ENCODE results near the gene TPSD1. TPM values are rescaled to one million over a fixed set of nuclear protein-coding genes. Genes with fewer than 3 reads are reported as not detected.
"Not testable (repeated sequence)": the region's sequence is repeated elsewhere in the genome, so short reads cannot be mapped to it uniquely, and the experiment has no call there.

Gene TPSD1
- not detected in 2 replicates for total RNA-seq (2021)
- Bru-seq, nascent RNA, result not detected
- not detected for BruChase-seq, experiment 1, labeled RNA remaining after a 2-hour chase
- not detected for BruChase-seq, experiment 2, labeled RNA remaining after a 6-hour chase
- long read RNA-seq, result 0 reads

- H3K4me1 ChIP-seq (replicated peaks; ENCODE audit: insufficient read depth); intact Hi-C loops (cut with micrococcal nuclease; ENCODE audit: unreplicated experiment); H3K4me3 ChIP-seq; H3F3A ChIP-seq (ENCODE audit: insufficient read depth, low read depth); H3K36me3 ChIP-seq (ENCODE audit: low read depth); DNase-seq; H3K9me3 ChIP-seq (ENCODE audit: insufficient read depth, low read depth); CTCF ChIA-PET; H3K4me2 ChIP-seq; H3K27ac ChIP-seq; H4K20me1 ChIP-seq (ENCODE audit: insufficient read depth); H3K9me2 ChIP-seq (ENCODE audit: insufficient read depth); BruUV-seq (replicated peaks); H3K79me2 ChIP-seq (ENCODE audit: low read depth); H2AFZ ChIP-seq: not testable (repeated sequence)
- POLR2A ChIA-PET (ENCODE audit: unreplicated experiment), result interaction anchor here (0.6 kb wide), 1 partner anchor 86 kb away, joined by 9 read pairs; no protein-coding TSS in a partner anchor
- H3K27me3 ChIP-seq (ENCODE audit: insufficient read depth, low read depth), result peaks cover 17% of the 10 kb centered on the region
Measured at GRCh38 chr16:1255276-1256122, at the start of gene TPSD1. TSS of gene TPSD1 (plus strand) at chr16:1256069. CDS start at chr16:1256281, 212 bp downstream.

GRCh38 chr16:1206326-1206725 lies 49.5 kb upstream of the TPSD1 start:
- no peak for DNase-seq
- Histone ChIP-seq H3F3A (ENCODE audit: insufficient read depth, low read depth) (no peaks in the 10 kb centered on the region), H3K79me2 (ENCODE audit: low read depth) (no peaks in the 10 kb centered on the region), H3K4me1 (replicated peaks; ENCODE audit: insufficient read depth) (no peaks in the 10 kb centered on the region), H3K27me3 (ENCODE audit: insufficient read depth, low read depth) (peaks cover 79% of the 10 kb centered on the region), H3K9me2 (ENCODE audit: insufficient read depth) (no peaks in the 10 kb centered on the region), H2AFZ (no peak overlapping the region), H3K27ac (no peak overlapping the region), H3K9me3 (ENCODE audit: insufficient read depth, low read depth) (no peaks in the 10 kb centered on the region), H3K4me2 (no peak overlapping the region), H3K36me3 (ENCODE audit: low read depth) (no peaks in the 10 kb centered on the region), H4K20me1 (ENCODE audit: insufficient read depth) (no peaks in the 10 kb centered on the region; the same call in 1 of the 2 replicates), H3K4me3 (no peak overlapping the region)
- CTCF ChIA-PET, result no interaction called here
- TF ChIP-seq EZH2 (IDR thresholded peaks at IDR 0.05; ENCODE audit: low read depth), result no peak
- TF ChIP-seq, protein P1, sequence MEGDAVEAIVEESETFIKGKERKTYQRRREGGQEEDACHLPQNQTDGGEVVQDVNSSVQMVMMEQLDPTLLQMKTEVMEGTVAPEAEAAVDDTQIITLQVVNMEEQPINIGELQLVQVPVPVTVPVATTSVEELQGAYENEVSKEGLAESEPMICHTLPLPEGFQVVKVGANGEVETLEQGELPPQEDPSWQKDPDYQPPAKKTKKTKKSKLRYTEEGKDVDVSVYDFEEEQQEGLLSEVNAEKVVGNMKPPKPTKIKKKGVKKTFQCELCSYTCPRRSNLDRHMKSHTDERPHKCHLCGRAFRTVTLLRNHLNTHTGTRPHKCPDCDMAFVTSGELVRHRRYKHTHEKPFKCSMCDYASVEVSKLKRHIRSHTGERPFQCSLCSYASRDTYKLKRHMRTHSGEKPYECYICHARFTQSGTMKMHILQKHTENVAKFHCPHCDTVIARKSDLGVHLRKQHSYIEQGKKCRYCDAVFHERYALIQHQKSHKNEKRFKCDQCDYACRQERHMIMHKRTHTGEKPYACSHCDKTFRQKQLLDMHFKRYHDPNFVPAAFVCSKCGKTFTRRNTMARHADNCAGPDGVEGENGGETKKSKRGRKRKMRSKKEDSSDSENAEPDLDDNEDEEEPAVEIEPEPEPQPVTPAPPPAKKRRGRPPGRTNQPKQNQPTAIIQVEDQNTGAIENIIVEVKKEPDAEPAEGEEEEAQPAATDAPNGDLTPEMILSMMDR (conservative IDR thresholded peaks at IDR 0.05), result no peak
- intact Hi-C loops (cut with micrococcal nuclease; ENCODE audit: unreplicated experiment), result no loop called here
- BruUV-seq (replicated peaks), result no TSS peak
- POLR2A ChIA-PET (ENCODE audit: unreplicated experiment), result no interaction called here

DNA sequence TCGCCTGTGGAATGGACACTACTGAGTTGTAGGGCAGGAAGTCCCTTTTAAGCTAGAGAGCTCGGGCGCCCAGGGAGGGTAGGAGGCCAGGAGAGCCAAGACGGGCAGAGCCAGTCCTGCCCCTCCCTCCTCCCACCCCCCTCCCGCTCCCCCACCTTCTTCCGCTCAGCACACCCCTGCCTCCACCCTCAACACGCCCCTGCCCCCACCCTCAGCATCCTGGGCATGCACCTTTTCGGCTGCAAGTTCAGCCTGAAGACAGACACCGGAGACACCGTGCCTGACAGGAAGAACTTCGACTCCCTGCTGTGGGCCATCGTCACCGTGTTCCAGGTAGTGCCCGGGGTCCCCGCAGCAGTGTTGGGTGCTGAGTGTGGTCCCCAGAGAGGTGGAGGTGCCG lies 49.1 kb upstream of the TPSD1 start:
- no peaks in the 10 kb centered on the region for H3K9me2 ChIP-seq (ENCODE audit: insufficient read depth)
- DNase-seq, result no peak
- POLR2A ChIA-PET (ENCODE audit: unreplicated experiment), result no interaction called here
- H2AFZ ChIP-seq, result no peak overlapping the region
- no peaks in the 10 kb centered on the region for H3F3A ChIP-seq (ENCODE audit: insufficient read depth, low read depth)
- H3K9me3 ChIP-seq (ENCODE audit: insufficient read depth, low read depth), result no peaks in the 10 kb centered on the region
- intact Hi-C loops (cut with micrococcal nuclease; ENCODE audit: unreplicated experiment), result no loop called here
- H3K79me2 ChIP-seq (ENCODE audit: low read depth), result no peaks in the 10 kb centered on the region
- no peaks in the 10 kb centered on the region for H3K36me3 ChIP-seq (ENCODE audit: low read depth)
- CTCF ChIA-PET, result no interaction called here
- no peak overlapping the region for H3K27ac ChIP-seq
- no peak overlapping the region for H3K4me2 ChIP-seq
- TF ChIP-seq EZH2 (IDR thresholded peaks at IDR 0.05; ENCODE audit: low read depth), result no peak
- TF ChIP-seq, protein P1 (conservative IDR thresholded peaks at IDR 0.05), result no peak
- peaks cover 83% of the 10 kb centered on the region for H3K27me3 ChIP-seq (ENCODE audit: insufficient read depth, low read depth)
- no peaks in the 10 kb centered on the region for H3K4me1 ChIP-seq (replicated peaks; ENCODE audit: insufficient read depth)
- no peaks in the 10 kb centered on the region; the same call in 1 of the 2 replicates for H4K20me1 ChIP-seq (ENCODE audit: insufficient read depth)
- H3K4me3 ChIP-seq, result no peak overlapping the region
- BruUV-seq (replicated peaks), result no TSS peak
